ENCODE measurements around the gene PSME3IP1. TPM values are rescaled to one million over a fixed set of nuclear protein-coding genes. Genes with fewer than 3 reads are reported as not detected.
A peak's percentile ranks its signal among the peaks of the same experiment; 100 is the strongest.

The PSME3IP1 gene
- total and polyA plus RNA-seq, 9 of the 15 experiments (the other 6 are each of a cell fraction or from before 2014, with no cell fraction given), result 63.8 to 187 (median 142) TPM

- POLR2A ChIA-PET, result interaction anchor here (1.2 to 1.8 kb wide), 3 partner anchors 10 to 14 kb away, joined by 4 to 7 read pairs (median 5); no protein-coding TSS in a partner anchor
- H3K36me3 ChIP-seq (ENCODE audit: control insufficient read depth, insufficient read depth, low read length), result no peaks in the 10 kb centered on the region
- no peak for DNase-seq (ENCODE audit: extremely low read depth in 1 of 4, low spot score in 3 of 4)
- peak overlapping the region in 1 of 2 experiments; percentile 31; a peak in 1 of 4 replicates for H3K9ac ChIP-seq (ENCODE audit: insufficient read depth in 1 of 2, low read depth in 2 of 2, low read length in 2 of 2)
- peaks cover 8 to 12% of the 10 kb centered on the region in 2 experiments; a peak in 4 of 5 replicates for H3K4me1 ChIP-seq (replicated peaks in 1 of 2; ENCODE audit: control insufficient read depth in 2 of 2, insufficient read depth in 2 of 2, low read length in 2 of 2)
- WGBS (ENCODE audit: insufficient coverage, low coverage, missing lambda C conversion rate), result 75% methylated on average over 14 of the region's 14 CpGs
- no TSS peak for BruUV-seq (replicated peaks)
- no peaks in the 10 kb centered on the region for H3K9me3 ChIP-seq (replicated peaks; ENCODE audit: control insufficient read depth, insufficient read depth, low read depth, low read length)
- CTCF ChIA-PET (ENCODE audit: low intra/inter-chr PET ratio), result no interaction called here
- TF ChIP-seq HNRNPL (IDR thresholded peaks at IDR 0.05; ENCODE audit: low read depth, low read length), result no peak
- no peak for TF ChIP-seq GTF3C2 (IDR thresholded peaks at IDR 0.05; ENCODE audit: borderline replicate concordance, extremely low read depth, insufficient read length)
- no peak for TF ChIP-seq MYNN (IDR thresholded peaks at IDR 0.05)
- TF ChIP-seq MYNN (CRISPR knock-in tag; IDR thresholded peaks at IDR 0.05), result no peak
- TF ChIP-seq EWSR1 (IDR thresholded peaks at IDR 0.05; ENCODE audit: borderline replicate concordance, low read depth, partially characterized antibody), result no peak
- no peak for TF ChIP-seq THRA (IDR thresholded peaks at IDR 0.05)
- TF ChIP-seq CHD4 (IDR thresholded peaks at IDR 0.05; ENCODE audit: insufficient read depth, insufficient replicate concordance, low read depth, low read length, poor library complexity, severe bottlenecking), result no peak
- in situ Hi-C loops (cut with MboI), result no loop called here
- no peak for ATAC-seq
- no peak overlapping the region for H2AFZ ChIP-seq (ENCODE audit: low read depth, low read length)
- no peaks in the 10 kb centered on the region for H3K27me3 ChIP-seq (ENCODE audit: control insufficient read depth in 2 of 2, insufficient read depth in 2 of 2, low read length in 2 of 2)
- H4K20me1 ChIP-seq (replicated peaks; ENCODE audit: control insufficient read depth, insufficient read depth, low read length), result 0 out of 2 replicates have a peak, but pooled peaks cover 3% of the 10 kb centered on the region
- H3K79me2 ChIP-seq (ENCODE audit: control insufficient read depth, insufficient read depth, low read length), result no peaks in the 10 kb centered on the region
- intact Hi-C loops (cut with micrococcal nuclease), result no loop called here
- no peaks in the 10 kb centered on the region for H3K9me1 ChIP-seq (ENCODE audit: control insufficient read depth, insufficient read depth, low read length)
- FAIRE-seq, result no peak
- H3K4me3 ChIP-seq, result no peak overlapping the region
- H3K4me2 ChIP-seq (ENCODE audit: insufficient read depth, low read length), result no peak overlapping the region
- no peak overlapping the region for H3K27ac ChIP-seq (ENCODE audit: extremely low read depth, low read depth, low read length)
Measured at GRCh38 chr16:57137043-57137442, 48.8 kb downstream of the PSME3IP1 start.

All from K562 (cell line).